Prostate gland (tissue), 2 donors: ENCODE results near the gene FAM81A.

Source experiments
- CTCF ChIP-seq, 4 experiments: fragments of 200-600 bp in 2 of 4; fragments of 450-650 bp in 2 of 4; sonication (generic) in 2 of 4; IDR thresholded peaks; 1 replicate in 3 of 4; 2 replicates in 1 of 4; pipeline ENCODE4 v1.5.1; 2016 to 2019; ENCODE audit warnings: antibody characterized with exemption in 4 of 4, mild to moderate bottlenecking in 2 of 4, moderate library complexity in 2 of 4
- POLR2A ChIP-seq: fragments of 450-650 bp; IDR thresholded peaks from one replicate; pipeline ENCODE4 v1.6.1; 2016; ENCODE audit warnings: antibody characterized with exemption, mild to moderate bottlenecking
- POLR2AphosphoS5 ChIP-seq: sonication (generic); formaldehyde crosslinking; IDR thresholded peaks from one replicate; pipeline ENCODE4 v1.6.1; 2017; ENCODE audit warnings: antibody characterized with exemption

DNA sequence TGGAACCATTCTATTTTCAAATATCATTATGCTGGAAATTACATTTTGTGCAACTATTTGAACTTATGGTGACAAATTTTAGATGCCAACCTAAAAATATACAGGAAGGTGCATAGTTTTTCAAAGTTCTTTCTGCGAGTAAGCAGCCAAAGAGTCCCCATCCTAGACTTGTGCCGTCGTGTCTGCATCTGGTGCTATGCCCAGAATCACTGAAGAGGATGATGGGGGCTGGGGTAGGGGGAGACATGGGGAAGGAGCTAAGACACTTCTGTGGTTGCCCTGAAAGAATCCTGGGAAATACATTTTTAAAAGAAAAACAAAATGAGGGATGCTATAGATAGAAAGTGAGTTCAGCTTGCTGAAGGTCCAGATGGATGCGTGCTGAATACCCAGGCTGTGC, 21.2 kb upstream of the FAM81A start:
- TF ChIP-seq CTCF (IDR thresholded peaks at IDR 0.05) (no peak), POLR2A (no peak), POLR2AphosphoS5 (no peak)
